GM12865 (cell line): ENCODE results near the gene USP3.

Experiments used
- DNase-seq: peaks from one replicate; pipeline ENCODE4 v3.0.0; 2010; ENCODE audit warnings: low read depth
- H3K4me3 ChIP-seq: 2 replicates; pipeline ENCODE4 v1.5.1; 2011; ENCODE audit warnings: mild to moderate bottlenecking, low read depth, low read length, control low read depth
- CTCF ChIP-seq: IDR thresholded peaks from 2 replicates; pipeline ENCODE4 v1.5.1; 2011; ENCODE audit warnings: low read length, control low read depth, low read depth, inconsistent platforms; ENCODE audit not compliant: insufficient read depth; ENCODE audit errors: missing control alignments

USP3 gene

DNA sequence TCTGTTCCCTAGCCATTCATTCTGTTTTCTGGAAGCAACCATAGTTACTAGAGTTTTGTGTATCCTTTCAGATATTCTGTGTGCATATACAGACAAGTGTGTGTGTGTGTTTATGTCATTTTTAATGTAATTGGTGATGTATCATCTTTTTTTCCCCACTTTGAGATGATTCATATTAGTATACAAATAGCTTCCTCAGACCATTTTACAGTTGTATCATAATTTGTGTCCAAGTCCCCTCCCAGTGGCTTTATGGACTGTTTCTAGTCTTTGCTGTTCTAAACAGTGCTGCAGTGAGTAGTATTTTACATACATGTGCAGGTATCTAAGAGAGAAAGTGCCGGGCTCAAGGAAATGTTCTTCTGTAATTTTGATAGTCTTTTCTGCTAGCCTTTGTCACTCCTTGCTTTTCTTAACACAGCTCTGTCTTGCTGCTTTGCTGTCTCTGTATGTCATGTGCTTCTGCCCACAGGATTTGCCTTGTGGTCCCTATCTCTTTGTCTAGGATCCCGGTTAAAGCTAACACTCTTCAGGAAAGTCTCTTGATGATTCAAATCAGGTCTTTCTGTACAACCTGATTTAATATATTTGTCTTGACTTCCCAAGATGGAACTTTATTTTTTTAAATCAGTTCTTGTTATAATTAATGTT, 61.3 kb downstream of the USP3 start:
- no peak for DNase-seq
- no peak overlapping the region for H3K4me3 ChIP-seq
- no peak for TF ChIP-seq CTCF

- no peak for TF ChIP-seq CTCF
- DNase-seq = no peak
These were observed 68.5 kb downstream of the USP3 start for GRCh38 chr15:63572749-63573464.

DNA sequence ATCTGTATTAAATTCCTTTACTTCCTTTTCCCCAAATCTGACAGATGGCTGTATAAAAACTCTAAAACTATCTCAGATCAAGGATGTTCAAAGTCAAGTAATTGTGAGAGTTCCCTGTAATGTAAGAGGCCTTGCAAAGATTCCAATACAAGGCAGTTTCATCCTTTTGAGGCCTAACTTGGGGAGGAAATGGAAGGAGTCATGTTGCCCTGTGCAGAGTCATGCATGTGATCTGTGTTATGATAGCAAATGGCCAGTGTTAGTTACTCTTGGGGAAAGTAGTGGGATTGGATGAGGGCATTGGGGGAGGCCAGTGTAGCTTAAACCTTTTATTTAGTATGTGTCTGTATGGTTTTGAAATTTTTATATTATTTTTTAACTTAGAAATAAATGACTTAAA, 69.1 kb downstream of the USP3 start:
- no peak for TF ChIP-seq CTCF
- DNase-seq = no peak
- H3K4me3 ChIP-seq = no peak overlapping the region

More at GRCh38 chr15:63572749-63573464, 68.5 kb downstream of the USP3 start:
- H3K4me3 ChIP-seq = no peak overlapping the region

- TF ChIP-seq CTCF = no peak
- no peak overlapping the region for H3K4me3 ChIP-seq
- DNase-seq = no peak
These were observed 70.9 kb downstream of the USP3 start for GRCh38 chr15:63575312-63575711.

DNA sequence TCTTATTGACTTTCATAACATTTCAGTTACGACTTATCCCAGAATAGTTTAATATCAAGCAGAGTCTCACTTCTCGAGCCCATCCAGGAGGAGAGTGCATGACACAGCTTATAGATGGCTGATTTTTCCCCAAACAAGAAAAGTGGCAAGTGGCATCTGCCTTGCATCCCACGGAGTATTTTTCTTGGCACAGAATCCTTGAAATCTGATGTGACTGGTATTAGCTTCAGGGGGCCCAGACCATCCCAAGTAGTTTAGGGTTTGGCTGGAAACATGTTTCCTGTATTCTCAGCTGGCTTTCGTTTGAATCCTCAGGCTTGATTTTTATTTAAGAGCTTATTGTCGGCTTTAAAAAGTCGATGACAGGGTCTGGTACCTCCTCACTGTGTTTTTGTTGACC, 72.0 kb downstream of the USP3 start:
- no peak overlapping the region for H3K4me3 ChIP-seq
- no peak for TF ChIP-seq CTCF
- DNase-seq = no peak

DNA sequence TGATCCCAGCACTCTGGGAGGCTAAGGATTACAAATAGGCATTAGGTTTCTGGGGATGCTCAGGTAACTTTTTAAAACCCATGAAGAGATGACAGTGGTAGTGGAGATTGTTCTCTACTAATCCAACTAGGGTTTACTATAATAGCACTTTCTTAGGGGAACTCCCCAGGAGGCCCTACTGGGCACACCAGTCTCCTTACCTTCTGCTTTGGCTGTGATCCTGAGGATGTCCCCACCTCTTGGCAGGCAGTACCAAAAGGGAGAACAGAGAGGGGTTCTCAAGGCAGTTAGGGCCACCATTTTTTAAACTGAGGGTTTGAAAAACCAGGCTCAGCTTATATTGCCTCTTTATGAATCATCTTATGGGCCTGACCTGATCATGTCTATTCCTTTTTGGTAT, 77.8 kb downstream of the USP3 start:
- no peak for TF ChIP-seq CTCF
- no peak for DNase-seq
- H3K4me3 ChIP-seq = no peak overlapping the region
